GM12875 (cell line): ENCODE measurements around the gene LRRC8A.

Source experiments
- H3K4me3 ChIP-seq: one replicate; pipeline ENCODE4 v1.5.1; 2011; ENCODE audit warnings: low read depth, low read length, control low read depth
- TF ChIP-seq, protein P1 (sequence below): IDR thresholded peaks from 2 replicates; pipeline ENCODE4 v1.5.1; 2011; ENCODE audit warnings: low read depth, mild to moderate bottlenecking, control low read depth, inconsistent platforms, low read length, moderate library complexity, borderline replicate concordance; ENCODE audit not compliant: insufficient read depth

Gene LRRC8A

DNA sequence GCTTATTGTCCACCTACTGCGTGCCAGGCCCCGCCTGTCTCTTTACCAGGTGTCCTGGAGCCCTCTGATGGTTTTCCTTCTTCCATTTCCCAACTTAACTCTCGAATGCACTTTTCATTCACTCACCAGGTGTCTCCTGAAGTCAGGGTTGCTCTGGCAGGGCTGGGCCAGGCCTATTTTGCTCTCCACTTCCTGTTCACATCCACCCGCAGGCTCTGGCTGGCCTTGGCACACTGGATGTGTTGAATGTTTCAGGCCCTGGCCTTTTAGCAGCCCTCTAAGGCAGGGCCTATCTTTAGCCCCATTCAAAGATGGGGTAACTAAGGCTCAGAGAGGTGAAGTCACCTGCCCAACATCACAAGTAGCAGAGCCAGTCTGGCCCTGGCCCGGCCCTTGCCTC lies 16.4 kb downstream of the LRRC8A start:
- TF ChIP-seq, protein P1, sequence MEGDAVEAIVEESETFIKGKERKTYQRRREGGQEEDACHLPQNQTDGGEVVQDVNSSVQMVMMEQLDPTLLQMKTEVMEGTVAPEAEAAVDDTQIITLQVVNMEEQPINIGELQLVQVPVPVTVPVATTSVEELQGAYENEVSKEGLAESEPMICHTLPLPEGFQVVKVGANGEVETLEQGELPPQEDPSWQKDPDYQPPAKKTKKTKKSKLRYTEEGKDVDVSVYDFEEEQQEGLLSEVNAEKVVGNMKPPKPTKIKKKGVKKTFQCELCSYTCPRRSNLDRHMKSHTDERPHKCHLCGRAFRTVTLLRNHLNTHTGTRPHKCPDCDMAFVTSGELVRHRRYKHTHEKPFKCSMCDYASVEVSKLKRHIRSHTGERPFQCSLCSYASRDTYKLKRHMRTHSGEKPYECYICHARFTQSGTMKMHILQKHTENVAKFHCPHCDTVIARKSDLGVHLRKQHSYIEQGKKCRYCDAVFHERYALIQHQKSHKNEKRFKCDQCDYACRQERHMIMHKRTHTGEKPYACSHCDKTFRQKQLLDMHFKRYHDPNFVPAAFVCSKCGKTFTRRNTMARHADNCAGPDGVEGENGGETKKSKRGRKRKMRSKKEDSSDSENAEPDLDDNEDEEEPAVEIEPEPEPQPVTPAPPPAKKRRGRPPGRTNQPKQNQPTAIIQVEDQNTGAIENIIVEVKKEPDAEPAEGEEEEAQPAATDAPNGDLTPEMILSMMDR = no peak
- no peak overlapping the region for H3K4me3 ChIP-seq

DNA sequence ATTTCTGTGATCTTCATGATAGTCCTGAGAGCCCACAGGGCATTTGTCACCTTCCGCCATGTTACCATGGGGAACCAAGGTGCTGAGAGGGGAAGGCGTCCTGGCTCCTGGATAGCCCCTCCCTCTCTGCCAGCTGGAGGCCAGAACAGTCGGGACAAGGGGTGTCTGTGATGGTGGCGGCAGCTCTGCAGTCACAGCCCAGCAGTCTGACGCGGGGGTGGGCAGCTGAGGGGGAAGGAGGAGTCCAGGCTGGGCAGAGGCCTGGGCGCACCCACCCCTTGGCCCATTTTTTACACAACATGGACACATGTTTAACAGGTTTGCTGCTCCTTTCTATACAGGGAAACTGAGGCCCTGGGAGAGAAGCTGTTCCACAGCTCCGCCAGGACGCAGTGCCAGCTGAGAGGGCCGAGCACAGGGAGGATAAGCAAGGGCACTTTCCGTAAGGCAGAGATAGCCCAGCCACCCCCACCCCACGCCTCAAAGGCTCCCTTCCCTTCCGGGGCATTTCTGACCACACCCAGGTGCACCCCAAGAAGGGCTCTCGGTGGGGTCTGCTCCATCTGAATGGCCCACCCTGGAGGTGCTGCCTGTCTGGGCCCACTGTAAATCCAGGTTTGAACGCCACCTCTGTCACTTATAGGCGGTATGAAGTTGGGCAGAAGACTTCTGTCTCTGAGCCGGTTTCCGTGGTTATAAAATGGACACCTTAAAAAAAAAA lies 17.1 kb downstream of the LRRC8A start:
- no peak overlapping the region for H3K4me3 ChIP-seq
- TF ChIP-seq, protein P1 = no peak

DNA sequence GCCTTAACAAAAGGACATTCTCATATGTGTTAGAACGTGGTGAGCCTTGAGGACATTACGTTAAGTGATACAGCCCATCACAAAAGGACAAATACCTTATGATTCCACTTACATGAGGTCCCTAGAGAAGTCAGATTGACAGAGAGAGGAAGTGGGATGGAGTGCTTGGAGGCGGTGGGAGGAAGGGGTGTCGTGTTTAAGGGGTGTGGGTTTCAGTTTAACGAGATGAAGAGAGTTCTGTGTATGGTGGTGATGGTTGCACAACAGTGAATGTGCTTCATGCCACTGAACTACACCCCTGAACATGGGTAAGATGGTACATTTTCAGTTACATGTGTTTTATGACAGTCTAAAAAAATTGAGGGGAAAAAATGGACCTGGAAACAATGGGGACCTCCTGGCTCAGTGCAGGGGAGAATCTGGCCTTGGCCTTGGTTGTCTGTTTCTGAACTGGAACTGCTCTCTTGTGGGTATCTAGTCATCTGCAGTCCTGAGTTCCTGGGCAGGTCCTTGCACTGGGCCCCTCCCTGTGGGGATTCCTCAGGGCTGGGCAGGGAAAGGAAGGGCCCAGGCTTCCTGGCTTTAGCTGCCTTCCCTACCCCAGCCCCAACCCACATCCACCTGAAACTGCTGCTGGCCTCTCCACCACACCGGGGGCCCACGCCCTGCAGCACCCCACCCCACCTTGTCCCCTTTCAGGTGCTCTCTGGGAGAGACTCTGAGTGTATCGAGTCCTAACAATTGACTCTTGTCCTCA lies 17.8 kb downstream of the LRRC8A start:
- TF ChIP-seq, protein P1 = no peak
- no peak overlapping the region for H3K4me3 ChIP-seq

GRCh38 chr9:128901379-128901778 lies 19.4 kb downstream of the LRRC8A start:
- H3K4me3 ChIP-seq = no peak overlapping the region
- TF ChIP-seq, protein P1 = no peak

DNA sequence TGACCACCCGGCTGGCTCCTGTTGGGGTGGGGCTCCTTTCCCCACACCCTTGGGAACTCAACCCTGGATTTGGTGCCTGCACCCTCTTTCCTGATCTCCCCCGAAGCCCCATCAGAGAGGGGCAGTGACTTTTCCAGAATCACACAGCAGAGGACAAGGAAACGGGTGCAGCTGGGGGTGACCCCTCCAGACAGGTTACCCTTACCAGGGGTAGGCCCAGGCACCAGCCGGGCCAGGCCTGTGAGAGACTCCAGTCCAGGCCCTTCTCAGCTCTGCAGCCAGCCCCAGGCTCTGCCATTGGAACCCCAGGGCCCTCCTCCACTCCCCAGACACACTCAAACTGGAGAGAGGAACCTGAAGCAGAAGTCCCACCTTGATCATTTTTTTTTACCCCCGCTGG lies 19.9 kb downstream of the LRRC8A start:
- TF ChIP-seq, protein P1 = no peak
- H3K4me3 ChIP-seq = peak overlapping the region; percentile 11

DNA sequence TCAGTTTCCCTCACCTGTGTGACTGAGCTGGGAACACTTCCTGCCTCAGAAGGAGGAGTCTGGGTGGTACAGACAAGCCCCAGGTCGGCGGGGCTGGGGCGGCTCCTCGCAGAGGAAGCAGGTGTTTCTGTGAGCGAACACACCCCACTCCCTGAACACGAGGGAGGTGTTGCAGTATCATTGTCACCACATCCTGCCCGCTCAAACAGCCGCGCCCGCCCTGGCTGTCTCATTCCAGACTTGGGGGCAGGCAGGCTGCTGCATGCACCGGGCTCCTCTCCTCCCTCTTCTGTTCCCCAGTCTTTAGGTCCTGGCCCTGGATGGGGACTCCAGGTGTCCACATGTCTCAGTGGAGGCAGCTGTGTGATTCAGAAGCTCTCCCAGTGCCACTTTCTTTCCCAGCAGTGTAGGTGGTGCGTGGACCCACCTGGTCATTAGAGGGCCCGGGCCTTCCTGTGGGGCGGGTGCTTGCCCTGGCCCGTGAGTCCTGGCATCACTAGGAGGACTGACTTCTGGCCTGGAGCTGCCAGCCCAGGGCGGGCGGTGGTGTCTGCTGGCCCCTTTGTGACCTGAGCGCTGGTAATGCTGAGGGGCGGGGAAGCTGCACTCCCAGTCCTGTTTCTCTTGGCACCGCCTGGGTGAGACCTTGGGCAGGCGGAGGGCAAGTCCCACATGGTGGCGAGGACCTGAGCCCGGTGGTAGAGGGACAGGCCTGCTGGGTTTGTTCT lies 20.6 kb downstream of the LRRC8A start:
- H3K4me3 ChIP-seq = peak overlapping the region; percentile 11

More for the DNA sequence above, 20.6 kb downstream of the LRRC8A start:
- TF ChIP-seq, protein P1 = no peak
